ENCODE results near the gene ZBTB32.

Gene ZBTB32

GRCh38 chr19:35710784-35711723 is 6.7 kb downstream of the ZBTB32 start:
- Histone ChIP-seq H3K4me1 (ENCODE audit: control insufficient read depth, insufficient read depth, low read length) (peaks cover 7% of the 10 kb centered on the region), H3K4me3 (ENCODE audit: low read depth, low read length) (no peak overlapping the region), H3K9me3 (ENCODE audit: control insufficient read depth, insufficient read depth, low read depth, low read length) (no peaks in the 10 kb centered on the region), H3K27ac (ENCODE audit: extremely low read depth, low read depth, low read length) (0 out of 2 replicates have a peak overlapping the region, but pooled peaks have one; percentile 20), H3K36me3 (ENCODE audit: control insufficient read depth in 2 of 2, insufficient read depth in 1 of 2, low read length in 2 of 2) (no peaks in the 10 kb centered on the region; a peak in 1 of 3 replicates)
- TF ChIP-seq ZBTB17 (tag by site-specific recombination; IDR thresholded peaks at IDR 0.05), result peak; percentile 29; the same call in 1 of the 2 replicates
- TF ChIP-seq PRDM1 (tag by site-specific recombination; IDR thresholded peaks at IDR 0.05), result peak; percentile 74
- TF ChIP-seq KLF1 (tag by site-specific recombination; IDR thresholded peaks at IDR 0.05), result peak; percentile 98
- peak; percentile 33; the same call in 1 of the 2 replicates for TF ChIP-seq KLF8 (tag by site-specific recombination; IDR thresholded peaks at IDR 0.05)
- TF ChIP-seq, protein P1, sequence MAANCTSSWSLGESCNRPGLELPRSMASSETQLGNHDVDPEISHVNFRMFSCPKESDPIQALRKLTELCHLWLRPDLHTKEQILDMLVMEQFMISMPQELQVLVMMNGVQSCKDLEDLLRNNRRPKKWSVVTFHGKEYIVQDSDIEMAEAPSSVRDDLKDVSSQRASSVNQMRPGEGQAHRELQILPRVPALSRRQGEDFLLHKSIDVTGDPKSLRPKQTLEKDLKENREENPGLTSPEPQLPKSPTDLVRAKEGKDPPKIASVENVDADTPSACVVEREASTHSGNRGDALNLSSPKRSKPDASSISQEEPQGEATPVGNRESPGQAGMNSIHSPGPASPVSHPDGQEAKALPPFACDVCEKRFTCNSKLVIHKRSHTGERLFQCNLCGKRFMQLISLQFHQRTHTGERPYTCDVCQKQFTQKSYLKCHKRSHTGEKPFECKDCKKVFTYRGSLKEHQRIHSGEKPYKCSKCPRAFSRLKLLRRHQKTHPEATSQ (tag by site-specific recombination; IDR thresholded peaks at IDR 0.05), result no peak
- TF ChIP-seq ZBTB20 (tag by site-specific recombination; IDR thresholded peaks at IDR 0.05), result peak; percentile 50; the same call in 1 of the 2 replicates
- TF ChIP-seq KLF17 (tag by site-specific recombination; IDR thresholded peaks at IDR 0.05), result peak; percentile 82; the same call in 1 of the 2 replicates
- no peak for TF ChIP-seq INSM2 (tag by site-specific recombination; IDR thresholded peaks at IDR 0.05)
- TF ChIP-seq ZNF350 (tag by site-specific recombination; IDR thresholded peaks at IDR 0.05), result no peak
- ChIA-PET CTCF (interaction anchor here (0.7 to 6.0 kb wide), 6 partner anchors 10 to 216 kb away, joined by 3 to 119 read pairs (median 3); no protein-coding TSS in a partner anchor), POLR2A (interaction anchor here (0.6 to 3.9 kb wide), 5 partner anchors 8 to 210 kb away, joined by 4 to 38 read pairs (median 5); partner anchors contain the start of gene COX6B1)

DNA sequence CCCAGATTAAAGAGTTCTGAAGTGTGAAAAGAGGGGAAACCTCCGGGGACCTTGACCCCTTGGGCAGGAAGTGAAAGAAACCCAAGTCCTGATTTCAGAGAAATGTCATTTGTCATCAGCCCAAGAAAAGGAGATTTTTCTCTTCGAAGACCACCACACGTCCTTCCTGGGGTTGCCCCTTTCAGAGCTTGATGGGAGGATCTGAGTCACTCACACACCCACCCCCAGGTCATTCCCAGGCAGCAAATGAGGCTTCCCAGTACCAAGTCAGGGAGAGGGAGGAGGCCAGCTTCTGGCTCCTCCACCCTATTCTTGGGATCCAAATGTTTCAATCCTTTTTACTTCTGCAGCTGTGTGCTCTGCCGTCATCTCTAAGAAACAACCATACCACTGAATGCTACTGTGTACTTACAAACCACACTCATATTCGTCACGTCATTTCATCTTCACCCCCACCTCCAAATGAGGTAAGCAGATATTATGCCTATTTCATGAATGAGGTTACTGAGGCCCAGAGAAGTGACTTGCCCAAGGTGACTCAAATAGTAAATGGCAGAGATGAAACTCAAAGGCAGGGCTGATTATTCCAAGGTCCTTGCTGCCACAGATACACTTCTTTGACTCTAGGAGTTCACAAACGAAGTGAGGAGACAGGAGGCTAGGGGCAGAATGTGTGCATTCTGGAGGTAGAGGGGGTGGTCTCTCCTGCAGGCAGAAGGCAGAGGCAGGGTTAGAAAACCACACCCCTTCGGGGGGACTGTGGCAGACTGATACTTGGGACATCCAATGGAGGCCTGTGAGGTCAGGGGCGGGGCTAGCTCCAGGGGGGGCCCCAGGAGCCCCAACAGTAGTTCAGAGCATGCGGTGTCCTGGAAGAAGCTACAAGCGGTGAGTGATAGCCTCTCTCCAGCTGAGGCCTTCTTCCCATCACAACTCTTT is 8.5 kb downstream of the ZBTB32 start:
- no peak overlapping the region for H3K4me3 ChIP-seq (ENCODE audit: low read depth, low read length)

GRCh38 chr19:35713506-35713850 is 9.1 kb downstream of the ZBTB32 start:
- H3K36me3 ChIP-seq (ENCODE audit: control insufficient read depth in 2 of 2, insufficient read depth in 1 of 2, low read length in 2 of 2), result no peaks in the 10 kb centered on the region; a peak in 1 of 3 replicates
- CTCF ChIA-PET, result interaction anchor here (0.9 to 6.0 kb wide), 6 partner anchors 9 to 203 kb away, joined by 3 to 119 read pairs (median 17); partner anchors contain the start of gene ZBTB32
- peaks cover 14% of the 10 kb centered on the region for H3K4me1 ChIP-seq (ENCODE audit: control insufficient read depth, insufficient read depth, low read length)
- H3K9me3 ChIP-seq (ENCODE audit: control insufficient read depth, insufficient read depth, low read depth, low read length), result no peaks in the 10 kb centered on the region
- no peak overlapping the region for H3K4me3 ChIP-seq (ENCODE audit: low read depth, low read length)
- no peak overlapping the region for H3K27ac ChIP-seq (ENCODE audit: extremely low read depth, low read depth, low read length)
- POLR2A ChIA-PET, result interaction anchor here (1.1 to 3.9 kb wide), 5 partner anchors 9 to 218 kb away, joined by 3 to 38 read pairs (median 4); partner anchors contain the start of genes PSENEN, U2AF1L4 and ZBTB32
- no peak for TF ChIP-seq ZSCAN4 (tag by site-specific recombination; IDR thresholded peaks at IDR 0.05)
- no peak for TF ChIP-seq ZNF350 (tag by site-specific recombination; IDR thresholded peaks at IDR 0.05)
- TF ChIP-seq ZNF514 (tag by site-specific recombination; IDR thresholded peaks at IDR 0.05), result no peak
- no peak for TF ChIP-seq ZNF792 (tag by site-specific recombination; IDR thresholded peaks at IDR 0.05)
- no peak for TF ChIP-seq KLF8 (tag by site-specific recombination; IDR thresholded peaks at IDR 0.05)
- TF ChIP-seq ZNF112 (tag by site-specific recombination; IDR thresholded peaks at IDR 0.05), result no peak
- TF ChIP-seq ZNF529 (tag by site-specific recombination; IDR thresholded peaks at IDR 0.05; ENCODE audit: insufficient replicate concordance), result no peak
- TF ChIP-seq, protein P2, sequence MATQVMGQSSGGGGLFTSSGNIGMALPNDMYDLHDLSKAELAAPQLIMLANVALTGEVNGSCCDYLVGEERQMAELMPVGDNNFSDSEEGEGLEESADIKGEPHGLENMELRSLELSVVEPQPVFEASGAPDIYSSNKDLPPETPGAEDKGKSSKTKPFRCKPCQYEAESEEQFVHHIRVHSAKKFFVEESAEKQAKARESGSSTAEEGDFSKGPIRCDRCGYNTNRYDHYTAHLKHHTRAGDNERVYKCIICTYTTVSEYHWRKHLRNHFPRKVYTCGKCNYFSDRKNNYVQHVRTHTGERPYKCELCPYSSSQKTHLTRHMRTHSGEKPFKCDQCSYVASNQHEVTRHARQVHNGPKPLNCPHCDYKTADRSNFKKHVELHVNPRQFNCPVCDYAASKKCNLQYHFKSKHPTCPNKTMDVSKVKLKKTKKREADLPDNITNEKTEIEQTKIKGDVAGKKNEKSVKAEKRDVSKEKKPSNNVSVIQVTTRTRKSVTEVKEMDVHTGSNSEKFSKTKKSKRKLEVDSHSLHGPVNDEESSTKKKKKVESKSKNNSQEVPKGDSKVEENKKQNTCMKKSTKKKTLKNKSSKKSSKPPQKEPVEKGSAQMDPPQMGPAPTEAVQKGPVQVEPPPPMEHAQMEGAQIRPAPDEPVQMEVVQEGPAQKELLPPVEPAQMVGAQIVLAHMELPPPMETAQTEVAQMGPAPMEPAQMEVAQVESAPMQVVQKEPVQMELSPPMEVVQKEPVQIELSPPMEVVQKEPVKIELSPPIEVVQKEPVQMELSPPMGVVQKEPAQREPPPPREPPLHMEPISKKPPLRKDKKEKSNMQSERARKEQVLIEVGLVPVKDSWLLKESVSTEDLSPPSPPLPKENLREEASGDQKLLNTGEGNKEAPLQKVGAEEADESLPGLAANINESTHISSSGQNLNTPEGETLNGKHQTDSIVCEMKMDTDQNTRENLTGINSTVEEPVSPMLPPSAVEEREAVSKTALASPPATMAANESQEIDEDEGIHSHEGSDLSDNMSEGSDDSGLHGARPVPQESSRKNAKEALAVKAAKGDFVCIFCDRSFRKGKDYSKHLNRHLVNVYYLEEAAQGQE (tag by site-specific recombination; IDR thresholded peaks at IDR 0.05), result no peak
- TF ChIP-seq ZNF24 (tag by site-specific recombination; IDR thresholded peaks at IDR 0.05), result no peak

More for the DNA sequence above, 8.5 kb downstream of the ZBTB32 start:
- CTCF ChIA-PET, result interaction anchor here (0.7 to 6.0 kb wide), 9 partner anchors 8 to 202 kb away, joined by 3 to 119 read pairs (median 4); partner anchors contain the start of genes LIN37 and ZBTB32
- Histone ChIP-seq H3K4me1 (ENCODE audit: control insufficient read depth, insufficient read depth, low read length) (peaks cover 14% of the 10 kb centered on the region), H3K36me3 (ENCODE audit: control insufficient read depth in 2 of 2, insufficient read depth in 1 of 2, low read length in 2 of 2) (no peaks in the 10 kb centered on the region; a peak in 1 of 3 replicates), H3K27ac (ENCODE audit: extremely low read depth, low read depth, low read length) (no peak overlapping the region), H3K9me3 (ENCODE audit: control insufficient read depth, insufficient read depth, low read depth, low read length) (no peaks in the 10 kb centered on the region)
- POLR2A ChIA-PET, result interaction anchor here (0.5 to 3.9 kb wide), 10 partner anchors 8 to 801 kb away, joined by 3 to 38 read pairs (median 4); partner anchors contain the start of genes LIN37, PSENEN, U2AF1L4 and ZBTB32
- no peak for TF ChIP-seq ZNF114 (tag by site-specific recombination; IDR thresholded peaks at IDR 0.05)
- TF ChIP-seq ZIC2 (tag by site-specific recombination; IDR thresholded peaks at IDR 0.05), result peak; percentile 26; the same call in 1 of the 2 replicates
- TF ChIP-seq SP3 (tag by site-specific recombination; IDR thresholded peaks at IDR 0.05), result 0 out of 2 replicates have a peak, but pooled peaks have one; percentile 45

Measured in HEK293 (cell line).